Sigmoid colon (tissue), 7 donors: ENCODE data around the gene PCGF3. TPM values are rescaled to one million over a fixed set of nuclear protein-coding genes. Genes with fewer than 3 reads are reported as not detected.
A peak's percentile ranks its signal among the peaks of the same experiment; 100 is the strongest.

Experiments used
- DNase-seq: peaks from one replicate; pipeline ENCODE4 v3.0.0-alpha.2; 2019
- H3K27ac ChIP-seq, 4 donors: fragments of 200-600 bp; sonication (generic); one replicate each; pipeline ENCODE4 v1.5.1; 2016 to 2019; ENCODE audit warnings: mild to moderate bottlenecking in 1 of 4
- H3K27me3 ChIP-seq, 3 donors: fragments of 200-600 bp; sonication (generic); one replicate each; pipeline ENCODE4 v1.5.1; 2019; ENCODE audit warnings: mild to moderate bottlenecking in 1 of 3
- H3K36me3 ChIP-seq, 4 donors: fragments of 200-600 bp; sonication (generic); one replicate each; pipeline ENCODE4 v1.5.1; 2016 to 2019
- H3K4me1 ChIP-seq, 4 donors: fragments of 200-600 bp; sonication (generic); one replicate each; pipeline ENCODE4 v1.5.1; 2017 to 2019
- H3K4me3 ChIP-seq, 4 donors: fragments of 200-600 bp; sonication (generic); one replicate each; pipeline ENCODE4 v1.5.1; 2017 to 2019; ENCODE audit warnings: mild to moderate bottlenecking in 2 of 4, moderate library complexity in 1 of 4
- H3K9me3 ChIP-seq, 4 donors: fragments of 200-600 bp in 3 of 4; sonication (generic) in 3 of 4; one replicate each; pipeline versions ENCODE4 v1.5.1 to v1.6.1; 2013 to 2019
- EP300 ChIP-seq, 4 donors: sonication (generic); formaldehyde crosslinking; IDR thresholded peaks; one replicate each; pipeline ENCODE4 v1.6.1; 2017; ENCODE audit warnings: antibody characterized with exemption in 4 of 4
- POLR2A ChIP-seq, 2 donors: fragments of 450-650 bp; IDR thresholded peaks; one replicate each; pipeline ENCODE4 v1.6.1; 2016; ENCODE audit warnings: antibody characterized with exemption in 2 of 2, mild to moderate bottlenecking in 2 of 2, moderate library complexity in 2 of 2
- POLR2AphosphoS5 ChIP-seq, 4 donors: sonication (generic); formaldehyde crosslinking; IDR thresholded peaks; one replicate each; pipeline ENCODE4 v1.6.1; 2017; ENCODE audit warnings: antibody characterized with exemption in 4 of 4
- WGBS, 2 donors: extraction: QIAGEN DNeasy Blood & Tissue Kit; methylation state at CpG; one replicate each; pipeline ENCODE4 v1.1.7; 2013; 5-methylcytosine and 5-hydroxymethylcytosine counted together
- intact Hi-C: fragments of 100-400 bp; cut with DNase I; formaldehyde crosslinking; loops from one replicate; pipeline ENCODE4 v1.15.1; 2023
- polyA plus RNA-seq, 3 donors: library from polyadenylated mRNA; stranded (reverse); fragments of 200-250 nt; gene quantifications; one replicate each; pipeline ENCODE4 v1.2.3, GENCODE V29; 2013
- total RNA-seq, 4 donors: library from RNA; depleted of rRNA; stranded (reverse); fragments of >200 nt; gene quantifications; one replicate each; pipeline ENCODE4 v1.1.0, GENCODE V29; 2016
- TF ChIP-seq, protein P1 (sequence below), 4 experiments: fragments of 450-650 bp in 3 of 4; fragments of 200-600 bp in 1 of 4; IDR thresholded peaks; one replicate each; pipeline ENCODE4 v1.5.1; 2016 to 2019; ENCODE audit warnings: antibody characterized with exemption in 4 of 4, mild to moderate bottlenecking in 3 of 4, moderate library complexity in 2 of 4
- donor health status: healthy with polysubstance abuse.
- donor health status: Bipolar disorder and iron deficiency.
- donor health status: healthy.

PCGF3 gene
- total and polyA plus RNA-seq, 7 donors, result 15.6 to 60.1 (median 29.8) TPM

DNA sequence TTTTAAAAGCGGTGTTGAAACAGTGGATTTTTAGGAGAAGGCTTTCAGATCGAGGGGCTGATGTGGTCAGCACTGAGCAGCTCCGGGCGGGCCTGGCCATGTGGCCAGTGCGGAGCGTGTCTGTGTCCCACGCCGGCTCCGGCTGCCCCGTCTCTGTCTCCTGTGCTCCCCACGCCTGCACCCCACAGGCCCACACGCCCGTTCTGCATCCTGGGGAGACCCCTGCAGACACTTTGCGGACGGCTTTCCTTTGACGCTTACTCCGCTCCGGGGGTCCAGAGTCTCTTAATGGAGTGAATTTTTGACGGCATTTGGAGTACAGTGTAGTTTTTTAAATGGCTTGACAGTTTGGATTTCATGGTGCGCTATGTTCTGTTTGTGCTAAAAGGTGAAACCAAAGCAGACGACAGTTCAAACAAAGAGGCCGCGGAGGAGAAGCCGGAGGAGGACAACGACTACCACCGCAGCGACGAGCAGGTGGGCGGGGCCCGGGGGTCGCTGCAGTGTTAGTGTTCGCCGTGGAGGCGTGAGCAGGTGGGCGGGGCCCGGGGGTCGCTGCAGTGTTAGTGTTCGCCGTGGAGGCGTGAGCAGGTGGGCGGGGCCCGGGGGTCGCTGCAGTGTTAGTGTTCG lies 38.7 kb downstream of the PCGF3 start:
- no peak for DNase-seq
- intact Hi-C loops, result loop anchor here (5.0 kb wide), 2 partner anchors 73 to 243 kb away; partner anchors contain the start of gene IDUA
- Histone ChIP-seq H3K27me3 (no peaks in the 10 kb centered on the region), H3K9me3 (no peaks in the 10 kb centered on the region), H3K4me1 (no peaks in the 10 kb centered on the region), H3K36me3 (peaks cover 4 to 48% (median 8%) of the 10 kb centered on the region in 4 donors), H3K4me3 (no peak overlapping the region), H3K27ac (no peak overlapping the region)
- no peak for TF ChIP-seq POLR2A (IDR thresholded peaks at IDR 0.05)
- no peak for TF ChIP-seq POLR2AphosphoS5 (IDR thresholded peaks at IDR 0.05)
- TF ChIP-seq, protein P1, sequence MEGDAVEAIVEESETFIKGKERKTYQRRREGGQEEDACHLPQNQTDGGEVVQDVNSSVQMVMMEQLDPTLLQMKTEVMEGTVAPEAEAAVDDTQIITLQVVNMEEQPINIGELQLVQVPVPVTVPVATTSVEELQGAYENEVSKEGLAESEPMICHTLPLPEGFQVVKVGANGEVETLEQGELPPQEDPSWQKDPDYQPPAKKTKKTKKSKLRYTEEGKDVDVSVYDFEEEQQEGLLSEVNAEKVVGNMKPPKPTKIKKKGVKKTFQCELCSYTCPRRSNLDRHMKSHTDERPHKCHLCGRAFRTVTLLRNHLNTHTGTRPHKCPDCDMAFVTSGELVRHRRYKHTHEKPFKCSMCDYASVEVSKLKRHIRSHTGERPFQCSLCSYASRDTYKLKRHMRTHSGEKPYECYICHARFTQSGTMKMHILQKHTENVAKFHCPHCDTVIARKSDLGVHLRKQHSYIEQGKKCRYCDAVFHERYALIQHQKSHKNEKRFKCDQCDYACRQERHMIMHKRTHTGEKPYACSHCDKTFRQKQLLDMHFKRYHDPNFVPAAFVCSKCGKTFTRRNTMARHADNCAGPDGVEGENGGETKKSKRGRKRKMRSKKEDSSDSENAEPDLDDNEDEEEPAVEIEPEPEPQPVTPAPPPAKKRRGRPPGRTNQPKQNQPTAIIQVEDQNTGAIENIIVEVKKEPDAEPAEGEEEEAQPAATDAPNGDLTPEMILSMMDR (IDR thresholded peaks at IDR 0.05), result no peak
- TF ChIP-seq EP300 (IDR thresholded peaks at IDR 0.05), result no peak
- WGBS, 2 donors, result 93 to 94% methylated on average over 36 to 37 of the region's 44 CpGs

DNA sequence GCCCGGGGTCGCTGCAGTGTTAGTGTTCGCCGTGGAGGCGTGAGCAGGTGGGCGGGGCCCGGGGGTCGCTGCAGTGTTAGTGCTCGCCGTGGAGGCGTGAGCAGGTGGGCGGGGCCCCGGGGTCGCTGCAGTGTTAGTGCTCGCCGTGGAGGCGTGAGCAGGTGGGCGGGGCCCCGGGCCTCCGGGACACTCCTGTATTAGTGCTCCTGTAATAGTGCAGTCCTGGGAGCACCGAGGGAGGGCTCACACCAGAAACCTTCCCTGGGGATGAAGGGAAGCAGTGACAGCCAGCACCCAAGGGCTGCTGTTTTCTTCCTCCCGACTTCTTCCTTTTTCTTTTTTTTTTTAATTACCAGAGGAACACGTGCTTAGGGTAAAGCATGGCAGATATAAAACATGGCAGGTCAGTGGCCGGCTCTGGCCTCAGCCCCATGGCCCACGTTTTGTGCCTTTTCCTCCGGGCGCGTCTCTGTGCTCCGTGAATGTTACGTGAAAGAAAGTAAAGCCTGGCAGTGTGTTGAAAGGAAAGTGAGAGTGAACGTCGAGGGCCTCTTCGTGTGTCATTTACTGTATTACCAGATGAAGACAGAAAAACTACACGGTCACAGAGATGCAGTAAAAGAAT lies 42.0 kb downstream of the PCGF3 start:
- TF ChIP-seq, protein P1 (IDR thresholded peaks at IDR 0.05), result no peak
- no peak for TF ChIP-seq EP300 (IDR thresholded peaks at IDR 0.05)
- no peak for TF ChIP-seq POLR2AphosphoS5 (IDR thresholded peaks at IDR 0.05)
- TF ChIP-seq POLR2A (IDR thresholded peaks at IDR 0.05), result no peak
- WGBS, 2 donors, result 95% methylated on average over 23 to 24 of the region's 34 CpGs
- Histone ChIP-seq H3K4me1 (peaks cover 0 to 15% (median 0%) of the 10 kb centered on the region in 4 donors), H3K4me3 (no peak overlapping the region), H3K36me3 (peaks cover 4 to 36% (median 7%) of the 10 kb centered on the region in 4 donors), H3K27ac (no peak overlapping the region), H3K9me3 (no peaks in the 10 kb centered on the region), H3K27me3 (no peaks in the 10 kb centered on the region)
- DNase-seq, result no peak
- intact Hi-C loops, result no loop called here

DNA sequence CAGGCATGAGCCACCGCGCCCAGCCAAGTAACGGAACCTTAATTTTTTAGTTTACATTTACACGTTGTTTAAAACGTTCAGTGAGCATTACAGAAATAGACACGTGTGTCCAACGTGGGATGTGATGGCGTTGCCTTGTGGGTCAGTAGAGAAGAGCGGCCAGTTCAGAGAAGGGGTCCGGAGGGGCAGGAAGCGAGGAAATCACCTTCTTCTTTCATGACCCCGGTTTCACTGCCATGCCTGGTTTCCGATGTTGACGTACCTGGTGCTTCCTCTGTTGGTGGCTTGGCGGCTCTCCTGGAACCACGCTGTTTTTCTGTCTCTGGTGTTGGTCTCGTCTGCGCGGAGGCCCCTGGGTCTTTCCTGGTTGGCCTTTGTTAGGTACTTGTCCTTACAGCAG lies 42.8 kb downstream of the PCGF3 start:
- Histone ChIP-seq H3K27ac (no peak overlapping the region), H3K27me3 (no peaks in the 10 kb centered on the region), H3K4me3 (no peak overlapping the region), H3K9me3 (no peaks in the 10 kb centered on the region), H3K4me1 (peaks cover 0 to 15% (median 0%) of the 10 kb centered on the region in 4 donors), H3K36me3 (peaks cover 4 to 41% (median 9%) of the 10 kb centered on the region in 4 donors)
- intact Hi-C loops, result no loop called here
- DNase-seq, result no peak
- whole genome bisulfite sequencing, 2 donors, result 95% methylated on average over 19 of the region's 19 CpGs
- TF ChIP-seq POLR2AphosphoS5 (IDR thresholded peaks at IDR 0.05), result no peak
- TF ChIP-seq EP300 (IDR thresholded peaks at IDR 0.05), result no peak
- TF ChIP-seq, protein P1 (IDR thresholded peaks at IDR 0.05), result no peak

DNA sequence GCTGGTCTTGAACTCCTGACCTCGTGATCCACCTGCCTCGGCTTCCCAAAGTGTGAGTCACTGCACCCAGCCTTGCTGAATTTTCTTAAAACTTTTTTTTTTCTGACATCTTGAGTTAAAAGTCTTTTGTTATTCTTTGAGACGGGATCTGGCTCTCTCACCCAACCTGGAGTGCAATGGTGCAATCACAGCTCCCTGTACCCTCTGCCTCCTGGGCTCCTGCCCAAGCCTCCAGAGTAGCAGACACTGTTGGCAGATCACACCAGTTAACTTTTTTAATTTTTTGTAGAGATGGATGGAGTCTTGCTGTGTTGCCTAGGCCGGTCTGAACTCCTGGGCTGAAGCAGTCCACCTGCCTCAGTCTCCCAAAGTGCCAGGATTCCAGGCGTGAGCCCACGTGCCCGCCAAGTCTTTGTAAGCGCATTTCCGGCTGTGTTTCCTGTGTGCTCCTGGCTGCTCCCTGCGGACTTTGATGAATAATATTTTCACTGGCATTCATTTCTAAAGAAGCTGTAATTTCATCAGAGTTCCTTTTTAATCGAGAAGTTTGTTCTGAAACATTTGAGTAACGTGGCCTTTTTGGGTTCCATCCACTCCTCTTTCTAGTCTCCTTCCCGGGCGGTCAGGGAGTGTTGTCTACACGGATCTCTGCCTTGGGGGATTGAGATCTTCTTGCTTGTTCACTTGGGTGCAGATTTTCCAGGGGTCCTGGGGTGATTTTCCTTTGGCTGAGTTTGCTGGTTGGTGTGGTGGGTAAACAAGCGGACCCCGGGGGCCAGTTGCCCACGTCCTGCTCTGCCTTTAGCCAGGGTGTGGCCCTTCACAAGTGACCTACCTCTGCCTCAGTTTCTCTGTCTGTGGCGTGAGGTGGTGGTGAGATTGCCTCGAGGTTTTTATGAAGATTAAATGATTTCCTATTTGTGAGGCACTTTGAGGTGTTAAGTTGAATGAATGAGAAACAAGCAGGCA lies 44.4 kb downstream of the PCGF3 start:
- H3K4me1 ChIP-seq, result peaks cover 0 to 15% (median 0%) of the 10 kb centered on the region in 4 donors
- H3K4me3 ChIP-seq, result no peak overlapping the region
- peak overlapping the region in 1 of 4 donors; percentile 20 for H3K27ac ChIP-seq
- H3K27me3 ChIP-seq, result no peaks in the 10 kb centered on the region
- no peak for DNase-seq
- 94 to 95% methylated on average over 20 of the region's 20 CpGs for WGBS, 2 donors
- intact Hi-C loops, result no loop called here
- H3K9me3 ChIP-seq, result no peaks in the 10 kb centered on the region
- no peak for TF ChIP-seq EP300 (IDR thresholded peaks at IDR 0.05)
- TF ChIP-seq POLR2AphosphoS5 (IDR thresholded peaks at IDR 0.05), result peak in 1 of 4 donors; percentile 16
- H3K36me3 ChIP-seq, result peaks cover 4 to 44% (median 9%) of the 10 kb centered on the region in 4 donors
